Body of pancreas (tissue), 4 donors: Measurements from ENCODE around the gene SLC9A8.

Source experiments
- CTCF ChIP-seq, 7 experiments: fragments of 450-650 bp in 4 of 7; fragments of 200-600 bp in 3 of 7; sonication (generic) in 3 of 7; IDR thresholded peaks; one replicate each; pipeline ENCODE4 v1.5.1; 2016 to 2019; ENCODE audit warnings: antibody characterized with exemption in 7 of 7
- POLR2A ChIP-seq, 3 donors: fragments of 450-650 bp; IDR thresholded peaks; one replicate each; pipeline ENCODE4 v1.6.1; 2016; ENCODE audit warnings: antibody characterized with exemption in 3 of 3, mild to moderate bottlenecking in 2 of 3

GRCh38 chr20:49799698-49800097 lies 12.9 kb upstream of the SLC9A8 start:
- TF ChIP-seq CTCF (IDR thresholded peaks at IDR 0.05), result no peak
- no peak for TF ChIP-seq POLR2A (IDR thresholded peaks at IDR 0.05)
